MCF 10A (cell line): Measurements from ENCODE around the gene CSTF1. TPM values are rescaled to one million over a fixed set of nuclear protein-coding genes. Genes with fewer than 3 reads are reported as not detected.

Experiments used
- Bru-seq: library from RNA; stranded (reverse); fragments of 400-500 nt; gene quantifications from one replicate; lab custom pipeline; 2021; lab: Mats Ljungman, UMichigan
- BruChase-seq, 2 experiments: library from RNA; stranded (reverse); fragments of 400-500 nt; gene quantifications; one replicate each; lab custom pipeline; 2021; lab: Mats Ljungman, UMichigan
- BruUV-seq: library from RNA; stranded (reverse); fragments of 400-500 nt; replicated peaks from 2 replicates; lab custom pipeline; 2021; lab: Mats Ljungman, UMichigan
- CTCF ChIA-PET: fragments of 300-600 bp; sonication (Branson Sonifier 250); formaldehyde crosslinking; extraction: SDS; loops from one replicate; lab custom pipeline; 2021; ENCODE audit warnings: antibody characterized with exemption, inconsistent platforms; lab: Yijun Ruan, JAX
- POLR2A ChIA-PET: fragments of 300-600, 350-650 bp; sonication (Branson Sonifier 250); formaldehyde crosslinking; extraction: SDS; loops from one replicate; lab custom pipeline; 2020; ENCODE audit warnings: antibody characterized with exemption, inconsistent platforms; lab: Yijun Ruan, JAX
- DNase-seq: peaks from one replicate; pipeline ENCODE4 v3.0.0-alpha.2; 2018; ENCODE audit not compliant: unreplicated experiment
- H3K27ac Mint-ChIP-seq: one replicate; pipeline ENCODE4 v1.8.0; 2022; ENCODE audit warnings: mild to moderate bottlenecking, low read depth, mixed read lengths; ENCODE audit not compliant: unreplicated experiment
- H3K27me3 Mint-ChIP-seq: one replicate; pipeline ENCODE4 v1.8.0; 2022; ENCODE audit warnings: mixed read lengths; ENCODE audit not compliant: insufficient read depth, unreplicated experiment
- H3K36me3 Mint-ChIP-seq: one replicate; pipeline ENCODE4 v1.8.0; 2022; ENCODE audit warnings: mild to moderate bottlenecking, moderate library complexity, mixed read lengths; ENCODE audit not compliant: insufficient read depth, unreplicated experiment
- H3K4me1 Mint-ChIP-seq: one replicate; pipeline ENCODE4 v1.8.0; 2022; ENCODE audit warnings: mixed read lengths; ENCODE audit not compliant: insufficient read depth, unreplicated experiment
- H3K4me3 Mint-ChIP-seq: one replicate; pipeline ENCODE4 v1.8.0; 2022; ENCODE audit warnings: mild to moderate bottlenecking, moderate library complexity, mixed read lengths; ENCODE audit not compliant: unreplicated experiment
- H3K9me3 Mint-ChIP-seq: one replicate; pipeline ENCODE4 v1.8.0; 2022; ENCODE audit warnings: mixed read lengths; ENCODE audit not compliant: unreplicated experiment
- CTCF ChIP-seq: fragments of 200-600 bp; IDR thresholded peaks from one replicate; pipeline ENCODE4 v1.8.0; 2022; ENCODE audit warnings: antibody characterized with exemption, mild to moderate bottlenecking; ENCODE audit not compliant: unreplicated experiment
- intact Hi-C: fragments of 100-400 bp; cut with micrococcal nuclease; formaldehyde crosslinking; loops from 2 replicates; pipeline ENCODE4 v1.14.1; 2022
- long read RNA-seq: library from polyadenylated mRNA; stranded (forward); transcript quantifications from one replicate; pipeline ENCODE4 v2.0.0, GENCODE V29; 2022
- total RNA-seq: library from RNA; stranded (reverse); gene quantifications from 2 replicates; pipeline ENCODE4 v1.2.3, GENCODE V29; 2022

CSTF1 gene
- 30.1 and 35.1 TPM in 2 replicates for total RNA-seq
- Bru-seq, nascent RNA: percentile 83 among the genes with signal in this experiment
- BruChase-seq, experiment 1, labeled RNA remaining after a 6-hour chase: percentile 76 among the genes with signal in this experiment
- percentile 92 among the genes with signal in this experiment for BruChase-seq, experiment 2, labeled RNA remaining after a 2-hour chase
- long read RNA-seq, full-length matches to known transcripts: 38 of 64 reads
- long read RNA-seq, partial matches to known transcripts: 2 of 64 reads
- long read RNA-seq, other reads (novel, unspliced or antisense): 24 of 64 reads

DNA sequence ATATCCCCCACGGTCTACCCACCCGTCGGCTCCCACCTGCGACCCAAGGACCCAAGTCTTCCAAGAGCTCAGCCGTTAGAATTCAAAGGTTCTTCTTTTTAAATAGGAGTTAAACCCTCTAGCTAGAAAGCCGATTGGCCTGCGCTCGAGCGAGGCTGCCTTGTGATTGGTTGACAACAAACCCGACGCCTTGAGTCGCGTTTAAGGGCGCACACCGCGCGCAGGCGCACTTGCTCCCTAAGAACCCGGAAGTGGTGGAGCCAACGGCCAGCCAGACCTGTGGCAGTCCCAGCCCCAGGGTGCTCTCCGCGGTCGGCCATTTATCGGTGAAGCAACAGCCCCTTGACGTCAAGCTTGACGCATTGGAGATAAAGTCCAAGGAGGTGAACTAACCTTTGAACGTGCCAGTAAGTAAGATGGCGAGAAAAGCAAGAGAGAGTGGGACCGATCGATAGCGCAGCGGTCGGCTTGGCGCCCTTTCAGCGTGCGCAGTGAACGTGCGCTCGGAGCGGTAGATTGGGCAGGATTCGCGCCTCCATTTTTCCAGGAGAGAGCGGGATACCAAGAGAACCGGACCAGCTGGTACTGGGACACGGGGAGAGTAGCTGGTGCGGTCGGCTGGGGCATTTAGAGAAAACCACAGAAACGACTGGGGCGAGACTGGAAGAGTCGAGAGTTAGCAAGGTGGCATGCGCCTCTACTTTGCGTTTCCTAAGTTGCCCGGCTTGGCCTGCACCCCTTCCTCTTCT lies at the start of gene CSTF1, which contains the start of gene AURKA:
CSTF1 (plus strand) TSS at position 514 of the 749 bp plus-strand sequence. CDS start 2,908 bp downstream, outside the sequence.
AURKA (minus strand) TSS at position 84 of the 749 bp plus-strand sequence. CDS start 4,018 bp downstream, outside the sequence.
- POLR2A ChIA-PET: interaction anchor here (0.6 to 6.8 kb wide), 21 partner anchors 10 to 669 kb away, joined by 3 to 100 read pairs (median 5); partner anchors contain the start of genes CASS4, FAM210B, RTF2 and TFAP2C
- BruUV-seq: no TSS peak
- peaks cover 40% of the 10 kb centered on the region for H3K36me3 Mint-ChIP-seq

GRCh38 chr20:56342783-56343182 lies 49.7 kb upstream of the CSTF1 start:
- ChIA-PET POLR2A (interaction anchor here (0.6 to 1.2 kb wide), 4 partner anchors 10 to 59 kb away, joined by 3 read pairs; partner anchors contain the start of gene FAM210B), CTCF (interaction anchor here (0.9 to 5.8 kb wide), 12 partner anchors 9 to 208 kb away, joined by 3 to 115 read pairs (median 6); partner anchors contain the start of gene MC3R)
- Mint-ChIP-seq H3K4me1 (no peaks in the 10 kb centered on the region), H3K4me3 (no peak overlapping the region), H3K27ac (no peak overlapping the region), H3K27me3 (peaks cover 36% of the 10 kb centered on the region), H3K9me3 (no peaks in the 10 kb centered on the region), H3K36me3 (no peaks in the 10 kb centered on the region)
- TF ChIP-seq CTCF: no peak
- intact Hi-C loops: loop anchor here (5.0 kb wide), 1 partner anchor 155 kb away; no protein-coding TSS in a partner anchor
- no peak for DNase-seq
- BruUV-seq: no TSS peak

More for the DNA sequence above, at the start of gene CSTF1, which contains the start of gene AURKA:
- no peak for TF ChIP-seq CTCF
- DNase-seq: peak; percentile 99
- Mint-ChIP-seq H3K4me1 (peaks cover 26% of the 10 kb centered on the region), H3K9me3 (no peaks in the 10 kb centered on the region), H3K27ac (no peak within 1 kb of the TSS), H3K4me3 (no peak within 1 kb of the TSS), H3K27me3 (no peaks in the 10 kb centered on the region)
- intact Hi-C loops: loop anchor here (2.0 kb wide), 2 partner anchors 34 to 190 kb away; partner anchors contain the start of gene FAM210B
- CTCF ChIA-PET: interaction anchor here (0.8 to 3.0 kb wide), 15 partner anchors 9 to 204 kb away, joined by 3 to 30 read pairs (median 4); partner anchors contain the start of gene FAM210B

- DNase-seq: no peak
- intact Hi-C loops: loop anchor here (1.0 to 5.0 kb wide), 3 partner anchors 96 to 157 kb away; partner anchors contain the start of gene MC3R
- Mint-ChIP-seq H3K36me3 (no peaks in the 10 kb centered on the region), H3K9me3 (no peaks in the 10 kb centered on the region), H3K27me3 (peaks cover 25% of the 10 kb centered on the region), H3K4me1 (no peaks in the 10 kb centered on the region), H3K27ac (no peak overlapping the region), H3K4me3 (no peak overlapping the region)
- ChIA-PET CTCF (interaction anchor here (0.6 to 5.8 kb wide), 34 partner anchors 10 to 1369 kb away, joined by 3 to 115 read pairs (median 4); partner anchors contain the start of genes FAM210B and MC3R), POLR2A (no interaction called here)
- BruUV-seq: no TSS peak
- peak; percentile 73 for TF ChIP-seq CTCF
Observed at GRCh38 chr20:56343861-56344381, 48.5 kb upstream of the CSTF1 start.
